Measurements from ENCODE around the gene EXOSC6.
"Not testable (repeated sequence)": the region's sequence is repeated elsewhere in the genome, so short reads cannot be mapped to it uniquely, and the experiment has no call there.

Gene EXOSC6

GRCh38 chr16:70255574-70255973 lies 3.8 kb upstream of the EXOSC6 start:
- DNase-seq (ENCODE audit: low read depth, low spot score), result no peak

GRCh38 chr16:70254965-70255286 lies 3.2 kb upstream of the EXOSC6 start:
- no peak for DNase-seq (ENCODE audit: low read depth, low spot score)
- no peak overlapping the region for H3K27ac ChIP-seq

More at GRCh38 chr16:70255574-70255973, 3.8 kb upstream of the EXOSC6 start:
- H3K27ac ChIP-seq, result no peak overlapping the region

DNA sequence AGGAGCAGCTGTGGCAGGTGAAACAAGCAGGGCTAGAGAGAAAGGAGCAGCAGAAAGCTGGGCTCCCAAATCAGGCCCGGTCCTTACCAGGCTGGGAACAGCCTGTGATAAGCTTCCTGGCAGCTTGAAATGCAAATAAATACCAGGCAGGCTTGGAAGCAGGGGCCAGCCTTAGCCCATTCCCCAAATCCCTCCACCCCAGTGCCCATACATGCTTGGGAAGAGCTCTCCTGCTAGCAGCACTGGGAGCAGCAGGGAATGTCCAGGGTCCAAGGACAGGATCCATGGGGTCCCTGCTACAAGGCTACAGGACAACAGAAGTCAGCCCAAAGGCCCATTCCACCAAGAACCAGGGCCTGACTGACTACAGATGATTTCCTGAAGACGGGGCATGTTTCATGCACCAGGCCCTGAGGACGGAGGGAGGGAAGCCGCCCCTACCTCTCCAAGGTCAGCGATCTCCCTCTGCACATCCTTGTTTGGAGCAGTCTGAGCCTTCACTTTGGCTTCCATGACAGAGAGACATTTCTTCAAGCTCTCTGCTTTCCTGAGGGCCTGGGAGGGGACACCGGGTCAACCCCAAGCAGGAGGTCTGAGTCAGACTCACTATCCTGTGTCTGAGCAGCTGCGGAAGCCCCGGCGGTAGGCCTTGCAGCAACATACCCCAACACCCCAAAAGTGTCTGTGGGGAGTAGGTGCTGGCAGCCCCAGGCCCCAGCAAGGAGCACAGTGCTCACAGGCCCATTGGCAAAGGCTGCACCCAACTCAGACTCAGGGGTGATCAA lies 2.6 kb upstream of the EXOSC6 start:
- no peak overlapping the region for H3K27ac ChIP-seq
- no peak for DNase-seq (ENCODE audit: low read depth, low spot score)

DNA sequence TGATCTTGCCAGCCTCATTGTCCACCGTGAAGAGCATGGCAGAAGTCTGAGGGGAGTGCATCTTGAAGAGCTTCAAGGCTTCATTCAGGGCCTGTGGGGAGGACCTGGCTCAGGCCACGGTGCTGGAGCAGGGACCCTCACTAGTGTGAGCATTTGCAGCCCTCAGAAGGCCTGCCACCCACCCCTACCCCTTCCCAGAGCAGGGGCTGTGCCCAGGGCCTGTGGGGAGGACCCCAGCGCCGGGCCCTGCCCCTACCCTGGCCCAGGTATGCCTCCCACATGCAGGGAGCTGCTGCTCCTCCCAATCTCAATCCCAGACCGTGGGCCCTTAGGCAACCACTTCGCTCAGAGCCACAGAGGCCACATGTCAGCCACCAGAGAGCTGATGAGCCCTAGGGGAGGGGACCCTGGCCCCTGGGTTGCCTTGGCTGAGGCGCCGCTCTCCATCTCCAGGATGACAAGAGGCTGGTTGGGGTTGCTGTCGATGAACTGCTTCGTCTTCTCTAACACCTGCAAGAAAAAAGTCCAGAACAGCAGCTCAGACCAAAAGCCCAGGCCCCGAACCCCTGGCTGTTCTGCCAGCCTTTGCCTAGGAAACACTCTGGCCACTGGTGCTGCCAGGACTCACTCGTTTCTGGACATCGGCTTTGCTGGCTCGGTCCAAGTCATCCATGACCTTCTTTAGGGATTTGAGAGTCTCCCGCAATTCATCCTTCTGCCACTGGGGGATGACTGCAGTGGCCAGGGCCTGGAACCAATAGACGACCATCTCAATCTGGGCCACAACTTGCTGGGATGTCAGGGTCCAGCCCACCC lies 1.8 kb upstream of the EXOSC6 start:
- DNase-seq (ENCODE audit: low read depth, low spot score), result no peak
- H3K27ac ChIP-seq, result no peak overlapping the region

DNA sequence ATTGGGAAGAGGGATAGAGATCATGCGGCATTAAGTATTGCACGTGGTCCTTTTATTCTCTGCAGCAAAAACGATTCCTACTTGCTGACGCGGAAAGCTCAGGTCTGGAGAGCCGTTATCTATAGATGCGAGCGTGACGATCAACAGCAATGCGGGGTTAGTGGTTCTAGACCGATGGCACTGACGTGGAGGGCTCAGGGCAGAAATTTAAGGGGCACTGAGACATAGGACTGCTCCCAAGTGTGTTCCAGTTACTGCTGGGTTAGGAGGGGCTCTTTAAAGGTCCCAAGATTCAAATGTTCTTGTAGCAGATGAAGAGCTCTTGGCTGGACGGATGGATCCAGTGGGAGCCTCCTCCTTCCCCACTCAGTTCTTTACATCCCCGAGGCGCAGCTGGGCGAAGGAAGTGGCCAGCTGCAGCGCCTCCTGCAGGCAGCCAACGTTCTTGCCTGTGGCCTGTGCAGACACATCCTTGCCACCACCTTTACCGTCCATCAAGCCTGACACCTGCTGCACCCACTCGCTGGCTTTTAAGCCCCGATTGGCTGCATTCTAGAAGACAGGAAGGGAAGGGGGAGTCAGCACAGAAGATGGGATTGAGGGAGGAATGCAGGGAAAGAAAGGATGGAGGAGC lies 732 bp upstream of the EXOSC6 start:
- H3K27ac ChIP-seq, result no peak overlapping the region
- DNase-seq (ENCODE audit: low read depth, low spot score), result no peak

- no peak for DNase-seq (ENCODE audit: low read depth, low spot score)
- H3K27ac ChIP-seq, result peak overlapping the region; percentile 54
Measured at GRCh38 chr16:70250748-70251628, 752 bp downstream of the EXOSC6 start.

- not testable (repeated sequence) for DNase-seq (ENCODE audit: low read depth, low spot score); H3K27ac ChIP-seq
Measured at GRCh38 chr16:70249697-70250096, 2.0 kb downstream of the EXOSC6 start.

DNA sequence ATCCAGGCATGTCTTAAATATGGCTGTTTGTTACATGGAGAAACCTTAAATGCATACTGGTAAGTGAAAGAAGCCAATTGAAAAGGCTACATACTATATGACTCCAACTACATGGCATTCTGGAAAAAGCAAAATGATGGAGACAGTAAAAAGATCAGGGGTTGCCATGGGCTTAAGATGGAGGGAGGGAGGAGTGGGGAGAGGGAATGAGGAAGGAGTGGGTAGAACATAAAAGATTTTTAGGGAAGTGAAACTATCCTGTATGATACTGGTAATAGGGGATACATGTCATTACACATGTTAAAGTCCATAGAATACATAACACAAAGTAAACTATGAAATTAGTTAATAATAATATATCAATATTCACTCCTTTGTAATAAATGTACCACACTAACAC lies 13.0 kb downstream of the EXOSC6 start:
- H3K27ac ChIP-seq; DNase-seq (ENCODE audit: low read depth, low spot score): not testable (repeated sequence)

GRCh38 chr16:70231831-70232230 lies 19.9 kb downstream of the EXOSC6 start:
- DNase-seq (ENCODE audit: low read depth, low spot score); H3K27ac ChIP-seq: not testable (repeated sequence)

DNA sequence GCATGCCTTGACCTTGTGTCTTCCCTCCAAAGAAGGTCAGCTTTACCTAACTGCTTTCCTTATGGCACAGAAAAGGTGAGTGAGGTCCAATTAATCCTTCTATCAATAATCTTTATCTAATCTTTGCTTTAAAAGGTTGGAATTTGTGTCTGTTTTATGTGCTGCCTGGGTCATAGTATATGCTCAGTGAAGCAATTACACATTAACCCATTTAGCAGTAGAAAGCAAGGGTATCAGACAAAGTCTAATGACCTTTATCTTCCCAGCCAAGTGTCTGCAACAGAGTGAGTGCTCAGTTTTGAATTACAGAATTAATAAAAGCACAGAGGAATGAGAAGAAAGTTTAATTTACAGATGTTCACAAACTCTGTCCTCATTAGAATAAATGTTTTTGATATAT lies 25.7 kb downstream of the EXOSC6 start:
- not testable (repeated sequence) for H3K27ac ChIP-seq; DNase-seq (ENCODE audit: low read depth, low spot score)

DNA sequence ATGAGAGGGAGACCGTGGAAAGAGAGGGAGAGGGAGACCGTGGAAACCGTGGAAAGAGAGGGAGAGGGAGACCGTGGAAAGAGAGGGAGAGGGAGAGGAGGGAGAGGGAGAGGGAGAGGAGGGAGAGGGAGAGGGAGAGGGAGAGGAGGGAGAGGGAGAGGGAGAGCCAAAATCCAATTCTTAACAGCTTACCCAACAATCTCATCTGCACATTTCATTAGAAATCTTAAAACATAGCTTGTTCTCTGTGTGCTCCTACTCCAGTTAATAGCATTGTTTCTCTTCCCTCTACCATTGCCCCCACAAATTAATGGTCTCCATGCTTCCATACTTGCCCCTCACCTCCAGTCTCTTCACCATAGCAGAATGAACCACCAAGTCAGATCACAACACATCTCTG lies 26.3 kb downstream of the EXOSC6 start:
- not testable (repeated sequence) for H3K27ac ChIP-seq; DNase-seq (ENCODE audit: low read depth, low spot score)

DNA sequence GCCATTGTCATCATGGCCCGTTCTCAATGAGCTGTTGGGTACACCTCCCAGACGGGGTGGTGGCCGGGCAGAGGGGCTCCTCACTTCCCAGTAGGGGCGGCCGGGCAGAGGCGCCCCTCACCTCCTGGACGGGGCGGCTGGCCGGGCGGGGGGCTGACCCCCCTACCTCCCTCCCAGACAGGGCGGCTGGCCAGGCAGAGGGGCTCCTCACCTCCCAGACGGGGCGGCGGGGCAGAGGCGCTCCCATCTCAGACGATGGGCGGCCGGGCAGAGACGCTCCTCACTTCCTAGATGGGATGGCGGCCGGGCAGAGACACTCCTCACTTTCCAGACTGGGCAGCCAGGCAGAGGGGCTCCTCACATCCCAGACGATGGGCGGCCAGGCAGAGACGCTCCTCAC lies 27.1 kb downstream of the EXOSC6 start:
- not testable (repeated sequence) for DNase-seq (ENCODE audit: low read depth, low spot score); H3K27ac ChIP-seq

DNA sequence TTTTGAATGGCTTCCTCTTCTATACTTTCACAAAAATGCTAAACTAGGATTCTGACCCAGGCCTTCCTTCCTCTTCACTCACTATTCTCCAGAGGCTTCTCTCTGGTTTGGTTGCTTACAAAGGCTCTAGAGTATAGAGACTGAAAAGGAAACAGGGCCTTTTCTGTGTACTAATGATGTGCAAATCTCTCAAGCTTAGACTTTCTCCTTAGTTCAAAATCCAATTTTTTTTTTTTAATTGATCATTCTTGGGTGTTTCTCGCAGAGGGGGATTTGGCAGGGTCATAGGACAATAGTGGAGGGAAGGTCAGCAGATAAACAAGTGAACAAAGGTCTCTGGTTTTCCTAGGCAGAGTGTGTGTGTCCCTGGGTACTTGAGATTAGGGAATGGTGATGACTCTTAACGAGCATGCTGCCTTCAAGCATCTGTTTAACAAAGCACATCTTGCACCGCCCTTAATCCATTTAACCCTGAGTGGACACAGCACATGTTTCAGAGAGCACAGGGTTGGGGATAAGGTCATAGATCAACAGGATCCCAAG lies 27.7 kb downstream of the EXOSC6 start:
- DNase-seq (ENCODE audit: low read depth, low spot score); H3K27ac ChIP-seq: not testable (repeated sequence)

- DNase-seq (ENCODE audit: low read depth, low spot score); H3K27ac ChIP-seq: not testable (repeated sequence)
Measured at GRCh38 chr16:70223216-70223615, 28.5 kb downstream of the EXOSC6 start.

- H3K27ac ChIP-seq; DNase-seq (ENCODE audit: low read depth, low spot score): not testable (repeated sequence)
Measured at GRCh38 chr16:70222574-70222973, 29.2 kb downstream of the EXOSC6 start.

DNA sequence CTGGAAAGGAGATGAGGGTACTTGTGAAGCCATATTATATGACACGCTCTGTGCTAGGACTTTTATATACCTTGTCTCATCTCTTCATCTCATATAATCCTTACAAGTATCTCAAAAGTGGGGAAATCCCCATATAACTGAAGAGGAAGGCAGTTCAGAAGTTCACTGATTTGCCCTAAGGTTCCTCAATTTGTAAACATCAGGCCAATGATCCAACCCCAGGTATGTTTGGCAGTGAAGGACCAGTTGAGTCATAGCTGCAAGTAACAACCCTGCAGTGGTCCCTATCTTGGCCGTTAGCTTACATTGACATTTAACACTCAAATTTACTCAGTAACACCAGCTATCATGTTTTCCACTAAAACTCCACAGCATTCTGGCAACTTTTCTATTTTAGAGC lies 33.2 kb downstream of the EXOSC6 start:
- not testable (repeated sequence) for H3K27ac ChIP-seq; DNase-seq (ENCODE audit: low read depth, low spot score)

DNA sequence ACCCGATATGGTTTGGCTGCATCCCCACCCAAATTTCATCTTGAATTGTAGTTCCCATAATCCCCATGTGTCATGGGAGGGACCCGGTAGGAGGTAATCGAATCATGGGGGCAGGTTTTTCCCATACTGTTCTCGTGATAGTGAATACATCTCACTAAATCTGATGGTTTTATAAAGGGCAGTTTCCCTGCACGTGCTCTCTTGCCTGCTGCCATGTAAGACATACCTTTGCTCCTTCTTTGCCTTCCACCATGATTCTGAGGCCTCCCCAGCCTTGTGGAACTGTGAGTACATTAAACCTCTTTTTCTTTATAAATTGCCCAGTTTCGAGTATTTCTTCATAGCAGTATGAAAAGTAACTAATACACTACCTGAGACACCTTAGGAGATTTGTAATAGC lies 45.4 kb downstream of the EXOSC6 start:
- H3K27ac ChIP-seq; DNase-seq (ENCODE audit: low read depth, low spot score): not testable (repeated sequence)

- DNase-seq (ENCODE audit: low read depth, low spot score); H3K27ac ChIP-seq: not testable (repeated sequence)
Measured at GRCh38 chr16:70204668-70205405, 46.9 kb downstream of the EXOSC6 start.

DNA sequence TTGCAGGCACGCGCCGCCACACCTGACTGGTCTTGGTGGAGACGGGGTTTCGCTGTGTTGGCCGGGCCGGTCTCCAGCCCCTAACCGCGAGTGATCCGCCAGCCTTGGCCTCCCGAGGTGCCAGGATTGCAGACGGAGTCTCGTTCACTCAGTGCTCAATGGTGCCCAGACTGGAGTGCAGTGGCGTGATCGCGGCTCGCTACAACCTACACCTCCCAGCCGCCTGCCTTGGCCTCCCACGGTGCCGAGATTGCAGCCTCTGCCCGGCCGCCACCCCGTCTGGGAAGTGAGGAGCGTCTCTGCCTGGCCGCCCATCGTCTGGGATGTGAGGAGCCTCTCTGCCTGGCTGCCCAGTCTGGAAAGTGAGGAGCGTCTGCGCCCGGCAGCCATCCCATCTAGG lies 47.7 kb downstream of the EXOSC6 start:
- not testable (repeated sequence) for DNase-seq (ENCODE audit: low read depth, low spot score)

More for the DNA sequence above, 47.7 kb downstream of the EXOSC6 start:
- H3K27ac ChIP-seq, result not testable (repeated sequence)

All from epithelial cell of prostate (primary cell).